Measurements from ENCODE around the gene PPA1.

DNA sequence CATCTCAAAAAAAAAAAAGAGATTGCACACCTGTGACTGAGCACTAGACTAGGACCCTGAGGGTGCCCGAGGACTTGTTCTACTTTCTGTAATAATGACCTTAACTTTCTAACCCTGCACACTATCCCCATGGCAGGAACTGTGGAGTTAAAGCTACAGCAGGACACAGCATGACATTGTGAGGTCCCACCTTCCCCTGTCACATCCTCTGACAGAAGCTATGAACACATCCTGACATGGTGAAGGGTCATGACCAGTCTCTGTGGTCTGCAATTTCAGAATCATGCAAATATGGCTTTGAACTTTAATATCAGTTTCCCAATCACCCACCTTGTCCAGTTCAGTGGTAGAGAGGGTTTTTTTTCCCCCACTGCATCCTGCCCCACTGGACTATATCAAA lies 44.5 kb downstream of the PPA1 start:
- TF ChIP-seq, protein P1, sequence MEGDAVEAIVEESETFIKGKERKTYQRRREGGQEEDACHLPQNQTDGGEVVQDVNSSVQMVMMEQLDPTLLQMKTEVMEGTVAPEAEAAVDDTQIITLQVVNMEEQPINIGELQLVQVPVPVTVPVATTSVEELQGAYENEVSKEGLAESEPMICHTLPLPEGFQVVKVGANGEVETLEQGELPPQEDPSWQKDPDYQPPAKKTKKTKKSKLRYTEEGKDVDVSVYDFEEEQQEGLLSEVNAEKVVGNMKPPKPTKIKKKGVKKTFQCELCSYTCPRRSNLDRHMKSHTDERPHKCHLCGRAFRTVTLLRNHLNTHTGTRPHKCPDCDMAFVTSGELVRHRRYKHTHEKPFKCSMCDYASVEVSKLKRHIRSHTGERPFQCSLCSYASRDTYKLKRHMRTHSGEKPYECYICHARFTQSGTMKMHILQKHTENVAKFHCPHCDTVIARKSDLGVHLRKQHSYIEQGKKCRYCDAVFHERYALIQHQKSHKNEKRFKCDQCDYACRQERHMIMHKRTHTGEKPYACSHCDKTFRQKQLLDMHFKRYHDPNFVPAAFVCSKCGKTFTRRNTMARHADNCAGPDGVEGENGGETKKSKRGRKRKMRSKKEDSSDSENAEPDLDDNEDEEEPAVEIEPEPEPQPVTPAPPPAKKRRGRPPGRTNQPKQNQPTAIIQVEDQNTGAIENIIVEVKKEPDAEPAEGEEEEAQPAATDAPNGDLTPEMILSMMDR (IDR thresholded peaks at IDR 0.05 in 8 of 11, conservative IDR thresholded peaks at IDR 0.05 in 3 of 11) = no peak
- no peak for TF ChIP-seq POLR2AphosphoS5 (IDR thresholded peaks at IDR 0.05)

Measured in spleen (tissue), 7 donors.